ENCODE data around the gene COL26A1.
A peak's percentile ranks its signal among the peaks of the same experiment; 100 is the strongest.
"Not testable (repeated sequence)": the region's sequence is repeated elsewhere in the genome, so short reads cannot be mapped to it uniquely, and the experiment has no call there.

The COL26A1 gene

DNA sequence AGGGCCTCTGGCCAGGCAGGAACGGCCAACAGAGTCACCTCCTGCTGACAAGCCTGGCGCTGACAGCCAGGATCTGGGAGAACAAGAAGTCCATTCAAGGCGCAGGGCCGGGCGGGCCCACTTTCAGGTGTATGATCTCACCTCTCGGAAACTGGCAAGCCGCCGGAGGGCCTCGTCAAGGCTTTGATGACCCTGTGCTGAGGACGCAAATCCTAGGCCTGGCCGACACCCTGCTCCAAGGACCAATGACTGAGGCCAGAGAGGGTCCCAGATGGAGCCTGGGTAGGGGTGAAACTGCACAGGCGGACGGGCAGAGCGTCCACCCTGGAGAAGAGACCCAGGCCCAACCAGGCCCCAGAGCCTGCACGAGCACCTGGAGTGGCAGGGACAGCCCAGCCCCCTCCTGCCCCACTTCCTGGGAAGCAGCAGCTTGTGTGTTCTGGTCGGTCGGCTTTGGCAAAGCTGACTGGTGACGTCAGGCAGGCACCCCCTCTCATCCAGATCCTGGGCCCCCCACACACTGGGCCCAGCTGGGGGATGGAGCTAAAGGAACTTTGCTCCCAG lies 235.8 kb downstream of the COL26A1 start:
- DNase-seq (ENCODE audit: low spot score) = no peak

DNA sequence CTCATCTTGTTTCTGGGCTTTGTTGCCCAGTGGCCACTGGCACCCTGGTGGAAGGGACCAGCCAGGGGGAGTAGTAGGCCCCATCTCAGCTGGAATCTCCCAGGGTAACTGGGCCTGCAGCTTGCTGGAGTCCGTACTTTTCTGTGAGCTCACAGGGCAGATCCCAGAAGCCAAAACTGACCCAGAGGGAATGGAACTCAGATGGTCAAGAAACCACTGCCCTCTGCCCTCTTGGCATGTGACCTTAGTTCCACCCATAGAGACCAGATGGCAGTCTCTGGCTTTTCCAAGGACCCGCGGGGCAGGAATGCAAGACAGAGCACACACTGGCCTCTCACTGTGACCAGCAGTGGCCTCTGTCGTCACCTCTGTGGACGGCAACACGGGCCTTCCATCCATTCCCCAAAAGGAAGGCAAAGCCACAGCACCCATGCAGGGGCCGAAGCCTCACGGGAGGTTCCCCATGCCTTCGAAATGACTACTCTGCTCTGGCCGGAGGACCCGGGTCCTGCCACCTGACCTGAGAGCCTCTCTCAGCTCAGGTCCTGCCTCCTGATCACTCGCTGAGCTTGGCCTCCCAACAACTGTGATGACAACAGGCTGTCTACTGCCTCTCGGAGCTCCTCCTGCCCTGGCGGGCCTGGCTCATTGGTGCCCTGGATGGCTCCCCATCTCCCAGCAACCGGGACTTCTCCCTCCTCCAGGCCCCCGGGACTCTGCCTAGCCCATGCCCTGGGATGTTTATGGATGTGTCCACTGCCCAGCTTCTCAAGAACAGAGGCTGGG lies 236.5 kb downstream of the COL26A1 start:
- DNase-seq (ENCODE audit: low spot score) = no peak

- no peak for DNase-seq (ENCODE audit: low spot score)
Measured at GRCh38 chr7:101599787-101600186, 237.1 kb downstream of the COL26A1 start.

DNA sequence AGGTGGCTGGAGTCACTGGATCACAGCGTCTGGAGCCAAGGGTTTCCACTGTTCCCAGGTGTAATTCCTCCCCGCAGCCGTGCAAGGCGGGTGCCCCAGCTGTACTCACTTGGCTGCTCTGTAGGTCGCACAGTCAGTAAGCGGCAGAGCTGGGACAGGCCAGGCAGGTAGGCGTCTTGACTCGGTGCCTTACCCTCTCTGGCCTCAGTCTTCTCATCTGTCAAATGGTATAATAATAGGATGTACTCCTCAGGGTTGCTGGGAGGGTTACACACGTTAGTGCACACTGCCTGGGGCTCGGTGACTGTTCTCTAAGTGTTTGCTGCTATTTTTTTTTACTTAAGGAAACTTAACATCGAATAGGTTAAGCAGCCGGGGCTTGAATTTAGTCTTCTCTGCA lies 239.4 kb downstream of the COL26A1 start:
- no peak for DNase-seq (ENCODE audit: low spot score)

GRCh38 chr7:101602484-101603241 lies 240.0 kb downstream of the COL26A1 start:
- peak; percentile 91 for DNase-seq (ENCODE audit: low spot score)

DNA sequence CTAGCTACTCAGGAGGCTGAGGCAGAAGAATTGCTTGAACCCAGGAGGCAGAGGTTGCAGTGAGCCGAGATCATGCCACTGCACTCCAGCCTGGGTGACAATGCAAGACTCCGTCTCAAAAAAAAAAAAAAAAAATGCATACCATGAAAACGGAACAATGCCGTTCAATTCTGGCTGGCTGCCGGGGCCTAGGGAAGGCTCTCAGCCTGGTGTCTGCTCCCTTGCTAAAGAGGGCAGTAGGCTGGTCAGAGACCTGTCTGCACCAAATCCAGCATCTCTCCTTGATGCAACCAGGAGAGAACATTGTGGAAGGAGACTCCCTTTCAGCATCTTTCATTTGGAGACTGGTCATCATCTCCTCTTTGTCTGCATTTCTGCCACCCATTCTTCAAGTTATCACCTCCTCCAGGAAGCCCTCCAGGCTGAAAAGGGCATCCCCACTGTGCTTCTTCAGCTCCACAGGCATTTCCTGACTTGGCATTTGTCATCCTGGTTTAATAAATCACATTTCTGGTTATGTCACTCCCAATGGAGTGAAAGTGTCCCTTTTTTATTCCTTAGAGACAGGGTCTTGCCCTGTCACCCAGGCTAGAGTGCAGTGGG lies 241.8 kb downstream of the COL26A1 start:
- DNase-seq (ENCODE audit: low spot score) = no peak

DNA sequence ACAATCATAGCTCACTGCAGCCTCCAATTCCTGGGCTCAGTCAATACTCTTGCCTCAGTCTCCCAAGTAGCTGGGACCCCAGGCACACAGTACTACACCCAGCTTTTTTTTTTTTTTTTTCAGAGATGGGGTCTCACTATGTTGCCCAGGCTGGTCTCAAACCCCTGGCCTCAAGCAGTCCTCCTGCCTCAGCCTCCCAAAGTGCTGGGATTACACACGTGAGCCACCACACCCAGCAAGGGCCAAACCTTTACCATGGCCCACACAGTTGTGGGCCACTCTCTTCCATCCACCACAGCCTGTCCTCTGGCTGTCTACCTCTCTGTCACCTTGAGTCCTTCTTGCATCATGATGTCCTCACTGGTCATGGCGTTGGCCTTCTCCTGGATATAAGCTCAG lies 242.3 kb downstream of the COL26A1 start:
- DNase-seq (ENCODE audit: low spot score) = not testable (repeated sequence)

DNA sequence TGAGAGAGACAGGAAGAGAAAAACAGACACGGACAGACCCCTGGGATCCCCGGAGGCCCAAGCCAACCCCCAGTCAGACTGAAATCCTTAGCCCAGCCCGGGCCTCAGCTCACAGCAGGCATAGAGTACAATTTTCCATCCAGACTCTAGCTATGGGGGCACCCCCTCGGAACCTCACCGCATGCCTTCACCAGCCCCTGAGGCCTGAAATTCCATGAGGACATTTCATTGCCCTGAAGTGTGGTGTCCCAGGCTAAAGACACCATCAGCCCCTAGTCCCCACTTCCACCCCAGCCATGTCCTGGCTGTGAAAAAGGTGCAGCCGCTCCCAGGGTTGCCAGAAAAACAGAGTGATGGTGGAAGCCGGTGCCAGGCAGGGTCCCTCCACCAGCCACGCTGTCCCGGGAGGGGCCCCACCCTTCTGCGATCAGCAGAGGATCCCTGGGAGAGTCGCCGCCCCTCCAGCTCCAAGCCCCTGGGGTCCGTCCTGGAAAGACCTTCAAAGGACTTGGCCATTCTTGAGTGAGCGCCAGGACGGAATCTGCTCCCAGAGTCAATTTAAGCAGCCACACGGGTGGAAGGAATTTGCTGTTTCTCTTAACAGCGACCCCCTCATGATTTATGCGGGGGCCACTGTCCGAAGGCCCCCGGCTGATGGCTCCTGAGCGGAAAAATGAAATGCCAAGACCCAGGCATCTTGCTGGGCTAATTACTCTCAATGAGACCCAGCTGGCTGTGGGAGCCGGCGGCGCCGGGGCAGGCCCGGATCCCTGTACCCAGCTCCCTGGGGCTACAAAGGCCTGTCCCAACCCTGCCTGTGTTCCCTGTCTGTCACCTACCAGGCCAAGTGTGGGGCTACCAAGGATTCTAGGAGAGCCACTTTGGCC lies 243.2 kb downstream of the COL26A1 start:
- no peak for DNase-seq (ENCODE audit: low spot score)

- no peak for DNase-seq (ENCODE audit: low spot score)
Measured at GRCh38 chr7:101606498-101606923, 243.8 kb downstream of the COL26A1 start.

Measured in NAMALWA (cell line).